HG02938 (cell line): ENCODE data around the gene HNRNPDL.
A peak's percentile ranks its signal among the peaks of the same experiment; 100 is the strongest.
"Not testable (repeated sequence)": the region's sequence is repeated elsewhere in the genome, so short reads cannot be mapped to it uniquely, and the experiment has no call there.

Source experiments
- ATAC-seq: cut with Tn5 transposase; IDR thresholded peaks from one replicate; pipeline ENCODE4 v1.9.1; 2021; ENCODE audit warnings: mild to moderate bottlenecking, moderate library complexity; ENCODE audit not compliant: unreplicated experiment

HNRNPDL gene

DNA sequence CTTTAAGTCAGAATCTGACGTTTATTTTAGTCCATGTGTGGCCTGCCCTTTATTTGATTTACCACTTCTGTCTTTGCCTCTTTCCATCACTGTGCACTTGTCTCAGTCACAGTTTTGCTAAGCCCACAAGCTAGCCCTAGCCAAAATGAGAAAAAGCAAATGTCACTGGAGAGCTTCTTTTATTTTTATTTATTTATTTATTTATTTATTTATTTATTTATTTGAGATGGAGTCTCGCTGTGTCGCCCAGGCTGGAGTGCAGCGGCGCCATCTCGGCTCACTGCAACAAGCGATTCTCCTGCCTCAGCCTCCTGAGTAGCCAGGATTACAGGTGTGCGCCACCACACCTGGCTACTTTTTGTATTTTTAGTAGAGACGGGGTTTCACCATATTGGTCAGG lies 40.2 kb downstream of the HNRNPDL start:
- not testable (repeated sequence) for ATAC-seq

DNA sequence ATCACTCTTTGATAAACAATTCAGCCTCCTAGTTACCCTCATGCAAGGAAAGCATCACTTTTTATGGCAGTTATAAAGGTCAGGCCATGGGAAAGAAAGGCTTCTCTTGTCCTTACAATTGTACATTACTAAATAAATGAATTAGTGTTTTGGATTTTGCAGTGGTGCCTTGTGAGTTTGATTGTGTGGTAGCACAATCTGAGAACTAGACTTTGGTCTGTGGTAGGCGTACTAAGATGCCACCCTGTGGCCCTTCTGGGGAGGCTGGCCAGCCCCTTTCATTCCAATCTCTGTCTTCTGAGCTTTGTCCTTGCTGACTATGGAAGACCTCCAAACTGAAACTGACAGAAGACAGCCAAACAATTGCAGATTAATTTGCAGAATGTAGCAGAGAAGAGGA lies 41.9 kb downstream of the HNRNPDL start:
- no peak for ATAC-seq

DNA sequence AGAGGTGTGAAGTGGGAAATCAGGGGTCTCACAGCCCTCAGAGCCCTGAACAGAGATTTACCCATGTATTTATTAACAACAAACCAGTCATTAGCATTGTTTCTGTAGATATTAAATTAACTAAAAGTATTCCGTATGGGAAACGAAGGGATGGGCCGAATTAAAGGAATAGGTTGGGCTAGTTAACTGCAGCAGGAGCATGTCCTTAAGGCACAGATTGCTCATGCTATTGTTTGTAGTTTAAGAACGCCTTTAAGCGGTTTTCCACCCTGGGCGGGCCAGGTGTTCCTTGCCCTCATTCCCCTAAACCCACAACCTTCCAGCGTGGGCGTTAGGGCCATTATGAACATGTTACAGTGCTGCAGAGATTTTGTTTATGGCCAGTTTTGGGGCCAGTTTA lies 44.0 kb downstream of the HNRNPDL start:
- not testable (repeated sequence) for ATAC-seq

DNA sequence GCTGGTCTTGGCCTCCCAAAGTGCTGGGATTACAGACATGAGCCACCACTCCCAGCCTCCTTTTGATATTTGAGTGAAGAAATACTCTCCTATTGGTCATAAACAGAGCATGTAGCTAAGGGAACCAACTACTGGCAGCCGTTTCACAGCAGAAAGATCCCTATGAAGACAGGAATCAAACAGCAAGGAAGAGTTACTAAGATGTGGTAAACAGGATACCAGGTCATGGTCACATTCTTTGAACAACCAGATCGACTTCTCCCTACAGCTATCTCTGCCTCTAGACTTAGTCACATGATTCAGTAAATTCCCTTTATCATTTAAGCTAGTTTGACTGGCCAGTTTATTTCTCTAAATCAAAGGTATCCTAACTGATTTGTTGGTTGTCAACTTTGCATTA lies 47.5 kb downstream of the HNRNPDL start:
- no peak for ATAC-seq

DNA sequence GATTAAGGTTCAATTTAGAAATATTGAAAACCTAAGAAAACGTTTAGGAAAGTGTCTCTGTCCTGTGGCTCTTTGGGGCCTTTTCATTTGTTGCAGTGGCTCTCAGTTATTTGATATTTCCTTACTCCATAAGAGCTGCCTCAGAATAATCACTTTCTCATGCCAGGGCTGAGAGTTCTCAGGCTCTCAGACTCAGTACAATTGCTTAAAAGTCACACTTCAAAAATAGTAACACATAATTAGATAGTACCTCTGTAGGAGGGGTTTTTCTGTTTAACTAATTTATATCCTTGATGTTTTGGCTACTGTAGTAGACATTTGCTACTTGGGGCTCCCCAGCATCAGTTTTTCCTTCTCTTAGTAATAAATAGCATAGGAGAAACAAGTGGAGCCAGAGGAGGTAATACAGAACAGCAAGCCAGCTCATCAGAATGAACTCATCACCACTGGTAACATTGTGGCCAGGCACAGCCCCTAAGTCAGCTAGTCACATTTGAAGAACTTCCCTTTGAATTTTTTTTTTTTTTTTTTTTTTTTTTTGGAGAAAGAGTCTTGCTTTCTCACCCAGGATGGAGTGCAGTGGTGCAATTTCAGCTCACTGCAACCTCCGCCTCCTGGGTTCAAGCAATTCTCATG lies 48.5 kb downstream of the HNRNPDL start:
- ATAC-seq, result no peak

DNA sequence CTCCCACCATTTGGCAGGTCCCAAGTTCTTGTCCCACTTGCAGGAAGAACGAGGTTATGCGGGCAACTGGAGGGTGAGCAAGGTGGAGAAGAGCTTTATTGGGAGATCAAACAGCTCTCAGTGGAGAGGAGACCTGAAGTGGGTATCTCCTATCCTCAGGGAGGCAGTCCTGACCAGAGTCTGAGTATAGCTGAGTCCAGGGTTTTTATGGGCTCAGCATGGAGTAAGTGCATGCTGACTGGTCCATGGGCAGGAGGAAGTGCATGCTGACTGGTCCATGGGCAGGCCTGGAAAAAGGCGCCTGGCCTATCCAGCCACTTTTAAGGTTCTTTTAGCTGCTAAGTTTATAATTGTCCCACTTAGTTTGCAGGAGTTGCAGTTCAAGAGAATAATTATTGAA lies 49.0 kb downstream of the HNRNPDL start:
- no peak for ATAC-seq

DNA sequence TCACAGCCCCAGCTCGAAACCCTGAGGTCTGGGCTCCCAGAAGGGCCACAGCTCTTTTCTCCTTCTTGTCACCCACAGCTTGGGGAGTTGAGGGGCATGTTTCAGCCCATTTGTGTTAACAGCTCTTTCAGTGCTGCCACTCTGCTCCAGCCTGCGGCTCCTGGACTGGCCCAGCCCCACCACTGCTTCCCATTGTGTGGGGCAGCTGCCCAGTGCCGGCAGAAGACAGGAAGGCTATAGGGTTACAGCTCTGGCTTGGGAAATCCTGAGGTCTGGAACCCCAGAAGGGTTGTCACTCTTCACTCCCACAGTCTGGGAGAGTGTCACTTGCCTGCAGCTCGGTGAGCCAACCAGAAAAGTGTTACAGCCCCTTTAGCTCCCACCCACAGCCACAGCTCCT lies 49.4 kb downstream of the HNRNPDL start:
- no peak for ATAC-seq

DNA sequence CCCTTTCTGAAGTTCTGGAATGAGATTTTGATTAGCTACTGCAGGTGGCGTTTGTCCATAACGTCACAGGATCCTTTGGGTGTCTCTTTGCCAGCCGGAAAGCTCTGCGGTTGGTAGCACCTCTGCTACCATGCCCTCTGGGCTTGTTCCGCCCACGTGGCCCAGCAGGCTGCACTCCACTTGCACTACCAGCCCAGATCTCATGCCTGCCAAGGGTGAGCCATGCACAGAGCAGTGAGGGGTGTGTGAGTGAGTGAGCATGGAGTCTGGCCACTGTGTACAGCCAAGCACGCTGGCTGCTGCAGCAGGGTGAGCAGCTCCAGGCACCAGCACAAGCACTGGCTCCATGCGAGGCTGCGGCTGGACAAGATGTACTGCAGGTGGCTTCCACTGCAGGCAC lies 49.9 kb downstream of the HNRNPDL start:
- ATAC-seq, result no peak

DNA sequence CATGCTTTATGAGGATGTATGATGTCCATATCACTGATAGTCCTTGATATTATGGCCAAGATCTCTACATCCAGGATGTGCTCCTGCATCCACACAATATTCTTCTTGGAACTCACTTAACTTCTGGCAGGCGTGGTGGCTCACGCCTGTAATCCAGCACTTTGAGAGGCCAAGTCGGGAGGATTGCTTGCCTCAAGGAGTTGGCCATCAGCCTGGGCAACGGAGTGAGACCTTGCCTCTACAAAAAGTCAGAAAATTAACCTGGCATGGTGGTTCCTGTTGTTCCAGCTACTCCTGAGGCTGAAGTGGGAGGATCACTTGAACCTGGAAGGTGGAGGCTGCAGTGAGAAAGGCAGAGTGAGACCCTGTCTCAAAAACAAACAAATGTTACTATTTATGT lies 54.2 kb downstream of the HNRNPDL start:
- ATAC-seq, result no peak

DNA sequence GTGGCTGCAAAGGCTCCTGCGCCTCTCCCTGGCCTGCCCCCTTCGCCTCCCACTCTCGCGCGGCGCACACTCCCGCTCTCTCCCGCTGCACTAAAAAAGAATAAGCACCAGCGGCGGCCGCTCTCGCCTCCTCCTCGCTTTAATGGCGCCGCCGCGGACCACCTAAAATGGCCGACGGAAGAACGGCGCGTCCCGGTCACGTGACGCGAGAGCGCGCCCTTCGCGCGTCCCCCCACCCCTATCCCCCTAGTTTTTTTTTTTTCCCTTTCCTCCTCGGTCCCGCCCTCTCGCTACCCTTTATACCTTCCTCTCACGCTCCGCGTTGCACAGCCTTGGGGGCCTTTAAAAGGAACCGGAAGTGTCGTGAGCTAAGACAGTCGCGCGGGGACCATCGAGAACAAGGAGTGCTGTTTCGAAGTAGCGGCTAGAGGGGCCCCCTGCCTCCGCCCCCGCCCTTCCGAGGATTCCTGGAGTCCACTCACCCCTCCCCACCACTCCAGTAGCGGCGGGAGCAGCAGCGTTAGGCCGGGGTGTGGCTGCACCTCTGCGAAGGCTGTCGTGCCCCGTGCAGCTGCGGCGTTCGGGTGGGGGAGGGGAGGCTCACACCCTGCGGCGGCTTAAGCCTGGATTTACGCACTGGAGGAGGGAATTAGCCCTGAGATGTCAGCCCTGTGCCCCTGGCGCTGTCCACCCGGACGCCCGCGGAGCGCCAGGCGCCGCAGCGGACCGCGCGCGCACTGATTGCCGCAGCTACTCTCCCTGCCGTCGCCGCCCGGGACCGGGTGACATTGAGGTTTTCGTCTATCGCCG lies 56.2 kb downstream of the HNRNPDL start, which contains the start of gene HNRNPD:
HNRNPD (minus strand) TSS at position 176 of the 810 bp plus-strand sequence. CDS start 313 bp downstream, outside the sequence.
- peak; percentile 96 for ATAC-seq

GRCh38 chr4:82373486-82373815 lies 56.8 kb downstream of the HNRNPDL start:
- peak; percentile 11 for ATAC-seq
